ENCODE measurements around the gene FGF9.

Gene FGF9

DNA sequence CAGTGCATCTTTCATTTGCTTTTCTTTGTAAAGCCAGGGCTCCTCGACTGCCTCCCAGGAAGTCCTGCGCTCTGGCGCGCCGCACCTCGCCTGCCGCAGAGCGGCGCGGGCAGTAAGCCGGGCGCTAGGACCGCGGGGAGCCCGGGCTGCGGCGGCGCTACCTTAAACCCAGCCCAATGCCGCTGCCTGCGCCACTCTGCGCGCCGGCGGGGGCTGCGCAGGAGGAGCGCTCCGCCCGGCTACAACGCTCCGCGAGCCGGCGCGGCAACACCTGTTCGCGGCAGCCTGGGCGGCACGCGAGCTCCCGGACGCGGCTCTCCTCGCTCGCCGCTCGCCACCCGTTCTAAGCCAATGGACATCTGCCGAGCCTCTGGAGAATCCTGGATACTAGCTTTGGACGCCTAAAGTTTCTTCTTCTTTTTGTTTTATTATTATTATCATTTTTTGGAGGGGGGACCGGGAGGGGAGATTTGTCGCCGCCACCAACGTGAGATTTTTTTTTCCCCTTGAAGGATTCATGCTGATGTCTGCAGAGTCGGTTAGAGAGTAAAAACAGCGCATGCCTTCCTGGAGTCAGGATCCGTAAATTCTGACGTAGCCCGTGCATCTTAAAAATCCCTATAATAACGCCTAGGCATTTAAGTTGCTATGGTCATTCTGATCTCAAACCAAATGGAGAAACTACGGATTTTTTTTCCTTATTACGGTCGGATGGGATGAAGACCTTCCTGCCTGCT, at the start of gene FGF9:
TSS of gene FGF9 (plus strand) at position 191 of the 737 bp plus-strand sequence. CDS start 840 bp downstream, outside the sequence.
- H3K4me1 Mint-ChIP-seq, result peaks cover 54% of the 10 kb centered on the region
- H3K4me3 Mint-ChIP-seq, result peak within 1 kb of the TSS; percentile 93 to 95
- H3K27ac Mint-ChIP-seq, result peak within 1 kb of the TSS; percentile 40 to 92
- H3K9me3 Mint-ChIP-seq, result no peaks in the 10 kb centered on the region
- ATAC-seq, result peak; percentile 83
- DNase-seq, result peak; percentile 82 to 86
- peaks cover 51% of the 10 kb centered on the region for H3K27me3 Mint-ChIP-seq

GRCh38 chr13:21625366-21625765, 45.5 kb upstream of the FGF9 start:
- H3K4me3 Mint-ChIP-seq, result no peak overlapping the region
- no peak overlapping the region for H3K27ac Mint-ChIP-seq
- H3K27me3 Mint-ChIP-seq, result no peaks in the 10 kb centered on the region
- DNase-seq (no peak), ATAC-seq (no peak)
- H3K4me1 Mint-ChIP-seq, result peaks cover 4% of the 10 kb centered on the region
- H3K9me3 Mint-ChIP-seq, result no peaks in the 10 kb centered on the region

- DNase-seq (no peak), ATAC-seq (no peak)
- H3K9me3 Mint-ChIP-seq, result peaks cover 13 to 16% of the 10 kb centered on the region in 2 donors
- no peak overlapping the region for H3K4me3 Mint-ChIP-seq
- H3K27ac Mint-ChIP-seq, result no peak overlapping the region
- H3K27me3 Mint-ChIP-seq, result peaks cover 6% of the 10 kb centered on the region
- no peaks in the 10 kb centered on the region for H3K4me1 Mint-ChIP-seq
Observed at GRCh38 chr13:21632196-21632595, 38.7 kb upstream of the FGF9 start.

- Mint-ChIP-seq H3K27me3 (peaks cover 6% of the 10 kb centered on the region), H3K9me3 (peaks cover 4 to 6% of the 10 kb centered on the region in 2 donors), H3K4me1 (no peaks in the 10 kb centered on the region), H3K27ac (no peak overlapping the region), H3K4me3 (no peak overlapping the region)
- DNase-seq (no peak), ATAC-seq (no peak)
Observed at GRCh38 chr13:21636656-21637055, 34.2 kb upstream of the FGF9 start.

- DNase-seq (peak; percentile 3 to 19), ATAC-seq (peak; percentile 66)
- peak overlapping the region in 1 of 2 donors; percentile 59 for H3K27ac Mint-ChIP-seq
- H3K4me1 Mint-ChIP-seq, result no peaks in the 10 kb centered on the region
- no peaks in the 10 kb centered on the region for H3K9me3 Mint-ChIP-seq
- H3K4me3 Mint-ChIP-seq, result peak overlapping the region in 1 of 2 donors; percentile 24
- peaks cover 6% of the 10 kb centered on the region for H3K27me3 Mint-ChIP-seq
Observed at GRCh38 chr13:21637296-21637695, 33.6 kb upstream of the FGF9 start.

- ATAC-seq (no peak), DNase-seq (peak; percentile 12 to 20)
- Mint-ChIP-seq H3K4me3 (no peak overlapping the region), H3K9me3 (no peaks in the 10 kb centered on the region), H3K27me3 (peaks cover 6% of the 10 kb centered on the region), H3K27ac (peak overlapping the region in 1 of 2 donors; percentile 9), H3K4me1 (no peaks in the 10 kb centered on the region)
Observed at GRCh38 chr13:21638319-21639282, 32.3 kb upstream of the FGF9 start.

- no peak overlapping the region for H3K4me3 Mint-ChIP-seq
- no peak for ATAC-seq
- H3K27ac Mint-ChIP-seq, result no peak overlapping the region
- no peak for DNase-seq
- H3K9me3 Mint-ChIP-seq, result no peaks in the 10 kb centered on the region
- H3K27me3 Mint-ChIP-seq, result peaks cover 6% of the 10 kb centered on the region
- no peaks in the 10 kb centered on the region for H3K4me1 Mint-ChIP-seq
Observed at GRCh38 chr13:21639561-21639960, 31.3 kb upstream of the FGF9 start.

DNA sequence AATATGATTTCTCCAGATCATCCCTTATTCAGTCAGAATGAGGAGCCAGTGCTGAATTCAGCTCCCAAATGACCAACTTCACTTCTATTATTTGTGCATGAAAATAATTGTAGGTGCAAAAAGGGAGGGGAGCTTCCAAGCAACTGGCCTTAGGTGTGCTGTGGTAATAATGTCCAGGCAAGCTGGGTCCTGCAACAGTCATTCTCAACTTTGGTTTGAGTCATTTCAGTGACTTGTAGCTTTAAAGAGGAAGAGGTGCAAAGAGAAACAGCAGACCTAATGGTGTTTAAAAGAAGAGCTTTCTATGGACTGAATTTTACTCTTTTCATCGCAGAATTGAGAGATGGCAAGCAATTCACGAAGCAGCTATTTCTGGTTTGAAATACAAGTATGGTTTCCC, 29.2 kb upstream of the FGF9 start:
- H3K27me3 Mint-ChIP-seq, result peaks cover 1% of the 10 kb centered on the region
- no peak for ATAC-seq
- H3K27ac Mint-ChIP-seq, result no peak overlapping the region
- no peak overlapping the region for H3K4me3 Mint-ChIP-seq
- no peaks in the 10 kb centered on the region for H3K9me3 Mint-ChIP-seq
- DNase-seq, result no peak
- no peaks in the 10 kb centered on the region for H3K4me1 Mint-ChIP-seq

DNA sequence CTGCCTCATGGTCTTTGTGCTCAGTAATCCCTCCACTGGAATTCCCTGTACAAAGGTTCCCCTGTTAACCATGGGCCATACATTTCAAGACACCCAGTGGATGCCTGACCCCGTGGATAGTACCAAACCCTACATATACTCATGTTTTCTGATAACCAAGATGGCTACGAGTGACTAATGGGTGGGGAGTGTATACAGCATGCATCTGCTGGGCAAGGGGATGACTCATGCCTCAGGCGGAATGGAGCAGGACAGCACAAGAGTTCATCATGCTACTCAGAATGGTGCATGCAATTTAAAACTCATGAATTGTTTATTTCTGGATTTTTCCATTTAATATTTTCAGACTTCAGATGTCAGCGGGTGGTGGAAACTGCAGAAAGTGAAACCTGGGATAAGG, 13.3 kb upstream of the FGF9 start:
- ATAC-seq, result no peak

DNA sequence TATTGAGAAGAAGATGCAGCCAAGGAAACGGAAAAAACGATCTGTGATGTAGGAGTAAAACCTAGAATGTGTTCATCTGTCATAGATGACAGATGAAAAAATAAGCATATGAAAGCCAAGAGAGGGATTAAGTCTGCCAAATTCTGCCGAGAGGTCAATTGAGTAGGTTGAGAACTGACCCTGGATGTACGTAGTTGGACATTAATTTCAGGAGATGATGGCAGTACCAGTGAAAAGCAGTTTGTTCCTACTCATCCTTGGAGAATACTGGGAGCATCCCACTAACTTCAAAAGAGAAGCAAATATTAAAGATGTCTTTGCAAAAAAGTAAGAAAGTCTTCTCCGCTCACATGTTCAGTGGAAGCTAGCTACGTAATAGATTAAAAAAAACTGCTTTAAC, 11.8 kb upstream of the FGF9 start:
- Mint-ChIP-seq H3K4me1 (no peaks in the 10 kb centered on the region), H3K27ac (no peak overlapping the region), H3K27me3 (peaks cover 41% of the 10 kb centered on the region), H3K9me3 (peaks cover 13 to 19% of the 10 kb centered on the region in 2 donors), H3K4me3 (no peak overlapping the region)
- DNase-seq (no peak), ATAC-seq (no peak)

More for the DNA sequence above, 13.3 kb upstream of the FGF9 start:
- DNase-seq, result no peak
- Mint-ChIP-seq H3K27ac (no peak overlapping the region), H3K4me3 (no peak overlapping the region), H3K9me3 (peaks cover 13 to 19% of the 10 kb centered on the region in 2 donors), H3K4me1 (no peaks in the 10 kb centered on the region), H3K27me3 (peaks cover 41% of the 10 kb centered on the region)

GRCh38 chr13:21661097-21661909, 9.6 kb upstream of the FGF9 start:
- Mint-ChIP-seq H3K9me3 (peaks cover 5 to 10% of the 10 kb centered on the region in 2 donors), H3K4me1 (no peaks in the 10 kb centered on the region)
- ATAC-seq, result no peak

GRCh38 chr13:21663197-21663596, 7.7 kb upstream of the FGF9 start:
- Mint-ChIP-seq H3K27me3 (peaks cover 27% of the 10 kb centered on the region), H3K4me3 (no peak overlapping the region), H3K27ac (no peak overlapping the region), H3K9me3 (no peaks in the 10 kb centered on the region), H3K4me1 (peaks cover under 1% of the 10 kb centered on the region)
- DNase-seq (no peak), ATAC-seq (no peak)

More at GRCh38 chr13:21661097-21661909, 9.6 kb upstream of the FGF9 start:
- peaks cover 30% of the 10 kb centered on the region for H3K27me3 Mint-ChIP-seq
- H3K4me3 Mint-ChIP-seq, result no peak overlapping the region
- H3K27ac Mint-ChIP-seq, result no peak overlapping the region
- no peak for DNase-seq

- Mint-ChIP-seq H3K4me1 (peaks cover 46% of the 10 kb centered on the region), H3K4me3 (peak overlapping the region; percentile 93 to 95), H3K9me3 (no peaks in the 10 kb centered on the region), H3K27ac (peak overlapping the region in 1 of 2 donors; percentile 65), H3K27me3 (peaks cover 47% of the 10 kb centered on the region)
- no peak for ATAC-seq
- peak in 1 of 2 donors; percentile 10 for DNase-seq
Observed at GRCh38 chr13:21668732-21669275, 2.1 kb upstream of the FGF9 start.

DNA sequence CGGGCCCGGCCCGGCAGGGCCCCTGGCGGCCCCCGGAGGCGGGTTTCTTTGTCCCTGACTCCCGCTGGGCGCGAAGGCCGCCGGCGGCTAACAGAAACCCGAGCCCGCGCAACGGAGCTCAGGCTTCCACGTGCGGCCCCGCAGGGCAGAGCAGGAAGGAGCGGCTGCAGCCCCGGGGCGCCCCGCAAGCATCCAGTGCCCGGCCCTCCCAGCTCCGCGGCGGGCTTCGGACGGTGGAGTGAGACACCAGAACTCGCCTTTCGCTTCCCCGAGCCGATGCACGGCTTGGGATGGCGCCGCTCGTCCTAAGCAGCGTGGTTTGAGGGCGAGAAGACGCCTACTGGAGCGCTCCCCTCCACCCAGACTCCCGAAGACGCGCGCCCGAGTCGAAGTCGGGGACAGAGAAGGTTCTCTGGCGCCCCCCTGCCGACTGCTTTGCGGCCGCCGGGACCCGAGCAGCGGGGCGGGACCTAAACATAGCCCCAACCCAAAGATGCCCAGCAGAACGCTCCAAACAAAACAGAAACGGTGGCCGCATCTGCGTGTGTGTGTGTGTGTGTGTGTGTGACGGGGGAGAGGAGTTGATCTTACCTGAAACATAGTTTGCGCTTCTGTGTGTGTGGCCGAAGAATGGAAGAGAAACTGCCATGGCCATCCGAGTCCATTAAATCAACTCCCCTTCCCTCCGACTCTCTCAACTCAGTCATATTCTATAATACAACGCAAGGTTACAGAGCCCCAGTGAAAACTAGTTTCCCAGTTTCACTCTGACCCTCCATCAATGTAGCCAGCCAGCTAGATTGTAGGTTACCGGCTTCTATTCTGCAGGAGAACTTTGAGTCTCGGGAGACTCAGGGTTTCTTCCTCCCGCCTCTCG, 629 bp upstream of the FGF9 start:
- ATAC-seq, result peak; percentile 46
- peaks cover 46% of the 10 kb centered on the region for H3K4me1 Mint-ChIP-seq
- peak overlapping the region; percentile 93 to 95 for H3K4me3 Mint-ChIP-seq
- H3K27ac Mint-ChIP-seq, result peak overlapping the region in 1 of 2 donors; percentile 40
- peak; percentile 69 to 76 for DNase-seq
- peaks cover 47% of the 10 kb centered on the region for H3K27me3 Mint-ChIP-seq
- no peaks in the 10 kb centered on the region for H3K9me3 Mint-ChIP-seq

Data from stimulated activated naive CD8-positive, alpha-beta T cell treated with anti-CD3 and anti-CD28 coated beads, Interleukin-15, amount 100 ng/mL, for 72 hours (primary cell).